H9 (cell line): ENCODE results near the gene ARHGAP22. TPM values are rescaled to one million over a fixed set of nuclear protein-coding genes. Genes with fewer than 3 reads are reported as not detected.

Experiments used
- DNase-seq: peaks from one replicate; pipeline ENCODE4 v3.0.0-alpha.2; 2017
- H2AFZ ChIP-seq: one replicate; pipeline ENCODE4 v1.6.1; 2013; ENCODE audit warnings: mild to moderate bottlenecking, low read length, control low read depth, moderate library complexity
- H2AK5ac ChIP-seq: 2 replicates; pipeline ENCODE4 v1.6.1; 2013; ENCODE audit warnings: low read length, control low read depth, mixed read lengths; ENCODE audit not compliant: insufficient read length
- H2BK120ac ChIP-seq: one replicate; pipeline ENCODE4 v1.6.1; 2013; ENCODE audit warnings: low read depth, mild to moderate bottlenecking, low read length, control low read depth, inconsistent platforms; ENCODE audit not compliant: poor library complexity, severe bottlenecking
- H2BK12ac ChIP-seq: 2 replicates; pipeline ENCODE4 v1.6.1; 2013; ENCODE audit warnings: low read length, control low read depth, mixed read lengths, low read depth; ENCODE audit not compliant: insufficient read length
- H2BK15ac ChIP-seq: 2 replicates; pipeline ENCODE4 v1.6.1; 2013; ENCODE audit warnings: low read depth, low read length, control low read depth
- H2BK20ac ChIP-seq: one replicate; pipeline ENCODE4 v1.6.1; 2013; ENCODE audit warnings: low read depth, mild to moderate bottlenecking, low read length, control low read depth, inconsistent platforms; ENCODE audit not compliant: poor library complexity, severe bottlenecking
- H2BK5ac ChIP-seq: 2 replicates; pipeline ENCODE4 v1.6.1; 2013; ENCODE audit warnings: low read length, control low read depth, mixed read lengths; ENCODE audit not compliant: insufficient read length
- H3K14ac ChIP-seq: 2 replicates; pipeline ENCODE4 v1.6.1; 2013; ENCODE audit warnings: low read length, control low read depth; ENCODE audit not compliant: insufficient read depth
- H3K18ac ChIP-seq: 2 replicates; pipeline ENCODE4 v1.6.1; 2013; ENCODE audit warnings: low read depth, mild to moderate bottlenecking, mixed read lengths, low read length, control low read depth; ENCODE audit not compliant: insufficient read length
- H3K23ac ChIP-seq: 2 replicates; pipeline ENCODE4 v1.6.1; 2013; ENCODE audit warnings: low read length, control low read depth, mixed read lengths, low read depth; ENCODE audit not compliant: insufficient read length
- H3K23me2 ChIP-seq: 2 replicates; pipeline ENCODE4 v1.6.1; 2013; ENCODE audit warnings: low read depth, mild to moderate bottlenecking, mixed read lengths, low read length, control low read depth; ENCODE audit not compliant: insufficient read length, poor library complexity, severe bottlenecking
- H3K27ac ChIP-seq: 2 replicates; pipeline ENCODE4 v1.5.1; 2013; ENCODE audit warnings: low read length, control low read depth, mixed read lengths, low read depth; ENCODE audit not compliant: insufficient read length
- H3K27me3 ChIP-seq: 2 replicates; pipeline ENCODE4 v1.6.1; 2013; ENCODE audit warnings: low read length, control low read depth, inconsistent platforms; ENCODE audit not compliant: insufficient read depth
- H3K4ac ChIP-seq: 2 replicates; pipeline ENCODE4 v1.6.1; 2013; ENCODE audit warnings: low read depth, mild to moderate bottlenecking, control low read depth, inconsistent platforms, low read length, moderate library complexity
- H3K4me1 ChIP-seq: 2 replicates; pipeline ENCODE4 v1.6.1; 2013; ENCODE audit warnings: low read length, control low read depth, inconsistent platforms; ENCODE audit not compliant: insufficient read depth
- H3K4me2 ChIP-seq: 2 replicates; pipeline ENCODE4 v1.6.1; 2013; ENCODE audit warnings: low read length, control low read depth, mixed read lengths; ENCODE audit not compliant: insufficient read length, insufficient read depth
- H3K56ac ChIP-seq: 2 replicates; pipeline ENCODE4 v1.6.1; 2013; ENCODE audit warnings: low read depth, mild to moderate bottlenecking, mixed read lengths, low read length, control low read depth; ENCODE audit not compliant: insufficient read length
- H3K79me1 ChIP-seq: 2 replicates; pipeline ENCODE4 v1.6.1; 2013; ENCODE audit warnings: low read depth, mild to moderate bottlenecking, moderate library complexity, low read length, control low read depth, inconsistent platforms; ENCODE audit not compliant: insufficient read depth, poor library complexity, severe bottlenecking
- H3K79me2 ChIP-seq: 2 replicates; pipeline ENCODE4 v1.6.1; 2013; ENCODE audit warnings: low read length, control low read depth, inconsistent platforms; ENCODE audit not compliant: insufficient read depth
- H3K9ac ChIP-seq: 2 replicates; pipeline ENCODE4 v1.6.1; 2013; ENCODE audit warnings: low read length, control low read depth, mixed read lengths; ENCODE audit not compliant: insufficient read length; ENCODE audit errors: extremely low read depth
- H3K9me3 ChIP-seq: one replicate; pipeline ENCODE4 v1.6.1; 2013; ENCODE audit warnings: low read depth, low read length, inconsistent platforms; ENCODE audit not compliant: control insufficient read depth
- H3T11ph ChIP-seq: one replicate; pipeline ENCODE4 v1.6.1; 2013; ENCODE audit warnings: mild to moderate bottlenecking, low read length, control low read depth, inconsistent platforms
- H4K20me1 ChIP-seq: one replicate; pipeline ENCODE4 v1.6.1; 2013; ENCODE audit not compliant: control insufficient read depth, insufficient read length, insufficient read depth
- H4K5ac ChIP-seq: 2 replicates; pipeline ENCODE4 v1.6.1; 2013; ENCODE audit warnings: low read depth, mild to moderate bottlenecking, mixed read lengths, low read length, control low read depth; ENCODE audit not compliant: insufficient read length
- H4K8ac ChIP-seq: replicated peaks from 2 replicates; pipeline ENCODE4 v1.6.1; 2013; ENCODE audit warnings: low read length, control low read depth, mixed read lengths, low read depth; ENCODE audit not compliant: insufficient read length
- H4K91ac ChIP-seq: 2 replicates; pipeline ENCODE4 v1.6.1; 2013; ENCODE audit warnings: low read depth, mild to moderate bottlenecking, moderate library complexity, mixed read lengths, low read length, control low read depth; ENCODE audit not compliant: insufficient read length
- H3K27ac Mint-ChIP-seq, 3 experiments: 2 replicates in 2 of 3; 3 replicates in 1 of 3; pipeline ENCODE4 v1.8.0; 2020 to 2021; ENCODE audit warnings: mixed read lengths in 3 of 3, mild to moderate bottlenecking in 1 of 3, moderate library complexity in 1 of 3
- H3K27me3 Mint-ChIP-seq: 2 replicates; pipeline ENCODE4 v1.8.0; 2021; ENCODE audit warnings: low read depth, mild to moderate bottlenecking, moderate library complexity, mixed read lengths
- H3K36me3 Mint-ChIP-seq, 3 experiments: 2 replicates in 2 of 3; 3 replicates in 1 of 3; pipeline ENCODE4 v1.8.0; 2020 to 2021; ENCODE audit warnings: low read depth in 3 of 3, mixed read lengths in 3 of 3; ENCODE audit not compliant: insufficient read depth in 1 of 3
- H3K4me1 Mint-ChIP-seq, 2 experiments: 2 replicates each; pipeline ENCODE4 v1.8.0; 2020; ENCODE audit warnings: mixed read lengths in 2 of 2
- H3K4me3 Mint-ChIP-seq, 2 experiments: 2 replicates in 1 of 2; 3 replicates in 1 of 2; pipeline ENCODE4 v1.8.0; 2020 to 2021; ENCODE audit warnings: mild to moderate bottlenecking in 2 of 2, mixed read lengths in 2 of 2, moderate library complexity in 1 of 2
- H3K9me3 Mint-ChIP-seq, 2 experiments: 2 replicates in 1 of 2; 3 replicates in 1 of 2; pipeline ENCODE4 v1.8.0; 2020; ENCODE audit warnings: mild to moderate bottlenecking in 2 of 2, mixed read lengths in 2 of 2, moderate library complexity in 1 of 2
- CTCF ChIP-seq: fragments of 200-600 bp; sonication (generic); conservative IDR thresholded peaks from 3 replicates; pipeline ENCODE4 v1.8.0; 2021; ENCODE audit warnings: antibody characterized with exemption, mild to moderate bottlenecking
- WGBS: extraction: QIAGEN DNeasy Blood & Tissue Kit; methylation state at CpG from one replicate; pipeline ENCODE4 v1.1.7; 2013; ENCODE audit warnings: missing lambda C conversion rate, low lambda C conversion rate, mixed read lengths; ENCODE audit not compliant: insufficient read length; ENCODE audit errors: extremely low coverage; 5-methylcytosine and 5-hydroxymethylcytosine counted together
- total RNA-seq: library from RNA; stranded (reverse); gene quantifications from 2 replicates; pipeline ENCODE4 v1.2.1, GENCODE V29; 2021

The ARHGAP22 gene
- total RNA-seq, 1 experiment from 2014 or later = 7.4 TPM

GRCh38 chr10:48547061-48547895 lies 57.6 kb downstream of the ARHGAP22 start:
- H3K4ac ChIP-seq = no peak overlapping the region
- no peak overlapping the region for H4K8ac ChIP-seq
- H2BK5ac ChIP-seq = no peak overlapping the region
- H2BK120ac ChIP-seq = no peak overlapping the region
- H2AFZ ChIP-seq = no peak overlapping the region
- no peak overlapping the region for H2AK5ac ChIP-seq
- no peak overlapping the region for H3T11ph ChIP-seq
- Mint-ChIP-seq H3K27me3 (peaks cover 2% of the 10 kb centered on the region; the same call in 1 of the 2 replicates), H3K9me3 (peaks cover 0 to 3% of the 10 kb centered on the region in 2 experiments; a peak in 1 of 5 replicates), H3K27ac (peak overlapping the region in 1 of 3 experiments; percentile 70; a peak in 1 of 7 replicates), H3K36me3 (no peaks in the 10 kb centered on the region; a peak in 1 of 7 replicates), H3K4me1 (peaks cover 21 to 22% of the 10 kb centered on the region in 2 experiments), H3K4me3 (no peak overlapping the region)
- H3K56ac ChIP-seq = no peak overlapping the region
- no peak overlapping the region for H3K18ac ChIP-seq
- H2BK12ac ChIP-seq = no peak overlapping the region
- no peak overlapping the region for H3K27ac ChIP-seq
- peaks cover 3% of the 10 kb centered on the region; the same call in 1 of the 2 replicates for H3K4me1 ChIP-seq
- no peak overlapping the region for H4K5ac ChIP-seq
- H2BK15ac ChIP-seq = no peak overlapping the region
- no peaks in the 10 kb centered on the region for H3K23me2 ChIP-seq
- no peak overlapping the region for H3K23ac ChIP-seq
- no peak overlapping the region; the same call in 1 of the 2 replicates for H3K14ac ChIP-seq
- WGBS = no CpG with 5 or more reads among the region's 10 CpGs
- H4K20me1 ChIP-seq = no peaks in the 10 kb centered on the region
- H2BK20ac ChIP-seq = no peak overlapping the region
- no peak overlapping the region for H4K91ac ChIP-seq
- H3K4me2 ChIP-seq = no peak overlapping the region
- no peak for TF ChIP-seq CTCF
- no peaks in the 10 kb centered on the region for H3K9me3 ChIP-seq
- H3K79me2 ChIP-seq = no peaks in the 10 kb centered on the region
- H3K9ac ChIP-seq = no peak overlapping the region
- H3K79me1 ChIP-seq = no peaks in the 10 kb centered on the region
- no peak for DNase-seq
- no peaks in the 10 kb centered on the region for H3K27me3 ChIP-seq
